A673 (cell line): Measurements from ENCODE around the gene GNAT2. TPM values are rescaled to one million over a fixed set of nuclear protein-coding genes. Genes with fewer than 3 reads are reported as not detected.

ENCODE experiments used
- Bru-seq: library from RNA; stranded (reverse); fragments of 400-500 nt; gene quantifications from one replicate; lab custom pipeline; 2021; lab: Mats Ljungman, UMichigan
- BruChase-seq, 2 experiments: library from RNA; stranded (reverse); fragments of 400-500 nt; gene quantifications; one replicate each; lab custom pipeline; 2021; lab: Mats Ljungman, UMichigan
- BruUV-seq: library from RNA; stranded (reverse); fragments of 400-500 nt; replicated peaks from 2 replicates; lab custom pipeline; 2021; lab: Mats Ljungman, UMichigan
- CTCF ChIA-PET: fragments of 300-600 bp; sonication (Branson Sonifier 250); formaldehyde crosslinking; loops from one replicate; lab custom pipeline; 2022; ENCODE audit warnings: antibody characterized with exemption; lab: Charles Lee
- POLR2A ChIA-PET: fragments of 300-600 bp; sonication (Branson Sonifier 250); formaldehyde crosslinking; loops from one replicate; lab custom pipeline; 2022; ENCODE audit warnings: antibody characterized with exemption; ENCODE audit not compliant: low non-redundant PET; lab: Charles Lee
- DNase-seq: peaks from one replicate; pipeline ENCODE4 v3.0.0-alpha.2; 2015; ENCODE audit warnings: low spot score
- H3K27ac ChIP-seq: fragments of 200-600 bp; sonication (generic); 2 replicates; pipeline ENCODE4 v1.5.1; 2016; ENCODE audit warnings: mixed run types, low read depth, mild to moderate bottlenecking, mixed read lengths, antibody characterized with exemption, low read length; ENCODE audit not compliant: poor library complexity, severe bottlenecking
- H3K27me3 ChIP-seq: fragments of 200-600 bp; sonication (generic); replicated peaks from 2 replicates; pipeline ENCODE4 v1.6.1; 2017; ENCODE audit warnings: mixed run types, low read depth, mild to moderate bottlenecking, mixed read lengths, antibody characterized with exemption, low read length; ENCODE audit not compliant: insufficient read depth, poor library complexity
- H3K36me3 ChIP-seq: fragments of 200-600 bp; sonication (generic); 2 replicates; pipeline ENCODE4 v1.6.1; 2016; ENCODE audit warnings: mixed run types, mild to moderate bottlenecking, mixed read lengths, antibody characterized with exemption, low read length; ENCODE audit not compliant: insufficient read depth, poor library complexity, severe bottlenecking
- H3K4me1 ChIP-seq: fragments of 200-600 bp; sonication (generic); 2 replicates; pipeline ENCODE4 v1.6.1; 2017; ENCODE audit warnings: mixed run types, mild to moderate bottlenecking, mixed read lengths, antibody characterized with exemption, low read length; ENCODE audit not compliant: insufficient read depth, poor library complexity, severe bottlenecking
- H3K4me3 ChIP-seq: fragments of 200-600 bp; sonication (generic); 2 replicates; pipeline ENCODE4 v1.5.1; 2016; ENCODE audit warnings: low read depth, mixed run types, mild to moderate bottlenecking, mixed read lengths, low read length; ENCODE audit not compliant: poor library complexity, severe bottlenecking
- H3K9me3 ChIP-seq: fragments of 200-600 bp; sonication (generic); 2 replicates; pipeline ENCODE4 v1.6.1; 2016; ENCODE audit warnings: mixed run types, low read depth, mild to moderate bottlenecking, mixed read lengths, antibody characterized with exemption, low read length; ENCODE audit not compliant: poor library complexity, severe bottlenecking
- CTCF ChIP-seq: fragments of 300-800, 200-600 bp; sonication (generic); conservative IDR thresholded peaks from 2 replicates; pipeline ENCODE4 v1.5.1; 2017; ENCODE audit warnings: low read depth, mild to moderate bottlenecking, antibody characterized with exemption, low read length, moderate library complexity, mixed read lengths
- EZH2 ChIP-seq: fragments of 200-600 bp; sonication (generic); IDR thresholded peaks from 2 replicates; pipeline ENCODE4 v1.6.1; 2017; ENCODE audit warnings: borderline replicate concordance, low read depth, mild to moderate bottlenecking, mixed read lengths, antibody characterized with exemption, low read length; ENCODE audit not compliant: poor library complexity, severe bottlenecking
- intact Hi-C: fragments of 100-400 bp; cut with micrococcal nuclease; formaldehyde crosslinking; loops from one replicate; pipeline ENCODE4 v1.10.0; 2022; ENCODE audit not compliant: unreplicated experiment
- long read RNA-seq: library from polyadenylated mRNA; stranded (forward); transcript quantifications from one replicate; pipeline ENCODE4 v2.0.0, GENCODE V29; 2022
- total RNA-seq: library from RNA; stranded (reverse); gene quantifications from 2 replicates; pipeline ENCODE4 v1.2.3, GENCODE V29; 2021

GNAT2 gene
- not detected in 2 replicates for total RNA-seq
- percentile 18 among the genes with signal in this experiment for Bru-seq, nascent RNA
- BruChase-seq, experiment 1, labeled RNA remaining after a 2-hour chase: percentile 14 among the genes with signal in this experiment
- BruChase-seq, experiment 2, labeled RNA remaining after a 6-hour chase: percentile 11 among the genes with signal in this experiment
- long read RNA-seq, partial matches to known transcripts: 0 of 13 reads
- long read RNA-seq, other reads (novel, unspliced or antisense): 13 of 13 reads

DNA sequence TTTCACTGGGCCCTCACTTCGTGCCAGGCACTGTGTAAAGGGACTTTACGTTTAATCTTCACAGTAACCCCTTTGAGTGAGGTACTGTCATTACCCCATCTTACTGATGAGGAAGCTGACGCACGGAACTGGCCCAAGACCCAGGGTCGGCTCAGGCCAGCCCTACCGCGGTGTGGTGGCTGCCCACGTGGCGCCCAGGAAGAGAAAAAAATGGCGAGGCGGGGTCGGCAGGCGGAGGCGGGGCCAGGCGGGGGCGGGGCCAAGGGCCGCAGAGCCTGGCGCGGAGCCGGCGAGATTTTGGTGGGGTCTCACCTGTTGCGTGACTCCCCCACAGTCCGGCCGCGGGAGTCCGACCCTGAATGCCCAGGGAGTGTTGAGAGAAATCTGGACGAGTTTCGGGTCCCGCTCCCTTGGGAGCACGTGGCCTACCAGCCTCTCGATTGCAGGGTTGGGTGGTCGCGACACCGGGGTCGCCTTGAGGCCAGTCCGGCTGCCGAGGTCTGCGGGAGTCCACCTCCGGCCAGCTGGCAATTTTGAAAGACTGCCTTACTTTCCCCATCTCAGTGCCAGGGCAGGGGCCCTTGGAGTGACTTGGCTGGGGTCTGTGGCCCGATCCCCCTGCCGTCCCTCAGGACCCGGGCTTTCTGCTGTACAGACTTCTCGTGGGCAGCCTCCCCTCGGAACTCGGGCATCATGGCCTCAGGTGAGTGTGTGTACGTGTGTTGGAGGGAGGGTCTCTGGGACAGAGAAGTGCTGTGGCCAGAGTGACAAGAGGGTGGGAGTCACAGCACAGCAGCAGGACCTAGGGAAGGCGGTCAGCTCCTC, at the start of gene GNAT2, which contains the start of gene AMPD2:
Gene GNAT2, minus strand, starts transcription at position 41 of the 825 bp plus-strand sequence. CDS start 6,746 bp downstream, outside the sequence.
Gene AMPD2, plus strand, starts transcription at position 262 of the 825 bp plus-strand sequence. CDS start 1,339 bp downstream, outside the sequence.
- peak; percentile 74 for DNase-seq
- Histone ChIP-seq H3K27ac (peak within 1 kb of the TSS; percentile 92), H3K27me3 (no peaks in the 10 kb centered on the region), H3K4me1 (peaks cover 49% of the 10 kb centered on the region), H3K36me3 (no peaks in the 10 kb centered on the region), H3K9me3 (no peaks in the 10 kb centered on the region), H3K4me3 (peak within 1 kb of the TSS; percentile 88)
- intact Hi-C loops: loop anchor here (5.0 kb wide), 1 partner anchor 72 kb away; the partner anchor contains the start of gene GNAI3
- ChIA-PET CTCF (interaction anchor here (0.7 to 1.5 kb wide), 2 partner anchors 10 to 20 kb away, joined by 3 to 7 read pairs; no protein-coding TSS in a partner anchor), POLR2A (interaction anchor here (0.6 kb wide), 1 partner anchor 535 kb away, joined by 3 read pairs; no protein-coding TSS in a partner anchor)
- BruUV-seq: TSS peak; percentile 66
- TF ChIP-seq CTCF (no peak), EZH2 (no peak)

GRCh38 chr1:109668123-109668775, 48.8 kb upstream of the GNAT2 start:
- Histone ChIP-seq H3K36me3 (no peaks in the 10 kb centered on the region), H3K4me3 (peak overlapping the region; percentile 57), H3K9me3 (no peaks in the 10 kb centered on the region), H3K27me3 (no peaks in the 10 kb centered on the region), H3K4me1 (peaks cover 12% of the 10 kb centered on the region), H3K27ac (peak overlapping the region; percentile 11)
- no peak for TF ChIP-seq EZH2
- no peak for TF ChIP-seq CTCF
- DNase-seq: peak; percentile 2
- POLR2A ChIA-PET: no interaction called here
- CTCF ChIA-PET: interaction anchor here (0.6 kb wide), 1 partner anchor 24 kb away, joined by 4 read pairs; no protein-coding TSS in a partner anchor
- intact Hi-C loops: no loop called here
- BruUV-seq: no TSS peak

DNA sequence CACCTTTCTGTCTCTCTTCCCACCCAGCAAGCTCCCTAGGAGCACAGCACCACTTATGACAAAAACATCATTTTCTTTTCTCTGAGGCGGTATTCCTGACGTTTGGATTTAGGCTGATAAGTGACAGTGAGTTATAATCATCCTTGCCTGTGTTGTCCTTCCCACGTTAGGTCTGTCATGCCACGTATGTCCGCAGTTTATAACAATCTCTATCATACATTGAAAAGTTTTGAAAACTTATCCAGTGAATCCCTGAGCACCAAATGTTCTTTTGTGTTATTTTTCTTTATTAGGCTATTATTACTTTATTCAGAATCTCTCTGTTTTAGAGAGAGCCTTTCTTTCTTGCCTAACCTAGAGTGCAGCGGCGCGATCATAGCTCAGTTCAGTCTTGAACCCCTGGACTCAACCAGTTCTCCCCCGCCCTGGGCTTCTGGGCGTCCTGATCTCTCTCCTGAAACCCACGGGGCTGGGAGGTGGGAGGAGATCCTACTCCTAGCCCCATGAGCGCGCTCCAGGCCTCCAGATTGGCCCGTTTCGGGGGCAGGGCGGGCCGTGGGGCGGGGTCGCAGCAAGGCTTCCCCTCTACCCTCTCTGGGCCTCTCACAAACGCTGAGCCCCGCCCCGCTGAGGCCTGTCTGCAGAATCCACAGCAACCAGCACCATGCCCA, 48.2 kb upstream of the GNAT2 start, which contains the start of gene GSTM2:
Gene GSTM2, plus strand, starts transcription at position 606 of the 671 bp plus-strand sequence. Its CDS starts 59 bp downstream, at position 665.
- ChIA-PET CTCF (interaction anchor here (0.6 kb wide), 2 partner anchors 24 to 37 kb away, joined by 3 to 4 read pairs; no protein-coding TSS in a partner anchor), POLR2A (no interaction called here)
- no TSS peak for BruUV-seq
- H3K27me3 ChIP-seq: no peaks in the 10 kb centered on the region
- intact Hi-C loops: no loop called here
- no peak for TF ChIP-seq CTCF
- no peak for TF ChIP-seq EZH2
- peak within 1 kb of the TSS; percentile 11 for H3K27ac ChIP-seq
- no peaks in the 10 kb centered on the region for H3K9me3 ChIP-seq
- peak; percentile 96 for DNase-seq
- H3K4me3 ChIP-seq: peak within 1 kb of the TSS; percentile 57
- no peaks in the 10 kb centered on the region for H3K36me3 ChIP-seq
- peaks cover 12% of the 10 kb centered on the region for H3K4me1 ChIP-seq
